Right renal cortex interstitium (tissue), 3 donors: ENCODE results near the gene DHCR24. TPM values are rescaled to one million over a fixed set of nuclear protein-coding genes. Genes with fewer than 3 reads are reported as not detected.

Experiments used
- DNase-seq, 3 donors: peaks; one replicate each; pipeline ENCODE4 v3.0.0-alpha.2; 2013; ENCODE audit warnings: low read depth in 3 of 3, low spot score in 2 of 3
- polyA plus RNA-seq, 3 donors: library from polyadenylated mRNA; unstranded; fragments of 120-200 nt; gene quantifications; one replicate each; pipeline ENCODE4 v1.2.1, GENCODE V29; 2013; ENCODE audit not compliant: insufficient read length in 3 of 3

DHCR24 gene
- polyA plus RNA-seq, 3 donors, result 73.8 to 99.7 (median 80.2) TPM

GRCh38 chr1:54818461-54819194 is 68.4 kb downstream of the DHCR24 start:
- no peak for DNase-seq

- no peak for DNase-seq
Observed at GRCh38 chr1:54816951-54817350, 70.0 kb downstream of the DHCR24 start.

GRCh38 chr1:54816130-54816529 is 70.9 kb downstream of the DHCR24 start:
- no peak for DNase-seq

GRCh38 chr1:54815086-54815876 is 71.7 kb downstream of the DHCR24 start:
- DNase-seq, result no peak

DNA sequence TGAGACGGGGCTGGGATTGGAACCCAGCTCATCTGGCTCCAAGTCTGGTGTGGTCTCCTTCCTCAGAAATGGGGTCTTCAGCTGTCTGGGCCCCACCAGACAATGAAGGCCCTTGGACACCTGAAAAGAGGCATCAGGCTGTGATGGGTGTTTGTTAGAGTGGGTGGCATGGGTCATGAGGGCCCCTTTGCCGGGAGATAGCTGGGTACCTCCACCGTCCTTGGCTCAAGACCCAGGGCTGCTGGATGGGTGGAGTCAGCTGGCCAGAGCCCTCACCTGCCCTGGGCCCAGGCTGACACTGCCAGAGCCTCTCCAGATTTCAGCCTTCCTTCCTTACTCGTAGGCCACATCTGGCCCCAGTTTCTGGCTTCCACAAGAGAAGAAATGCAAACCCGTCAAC is 72.4 kb downstream of the DHCR24 start:
- DNase-seq, result no peak

DNA sequence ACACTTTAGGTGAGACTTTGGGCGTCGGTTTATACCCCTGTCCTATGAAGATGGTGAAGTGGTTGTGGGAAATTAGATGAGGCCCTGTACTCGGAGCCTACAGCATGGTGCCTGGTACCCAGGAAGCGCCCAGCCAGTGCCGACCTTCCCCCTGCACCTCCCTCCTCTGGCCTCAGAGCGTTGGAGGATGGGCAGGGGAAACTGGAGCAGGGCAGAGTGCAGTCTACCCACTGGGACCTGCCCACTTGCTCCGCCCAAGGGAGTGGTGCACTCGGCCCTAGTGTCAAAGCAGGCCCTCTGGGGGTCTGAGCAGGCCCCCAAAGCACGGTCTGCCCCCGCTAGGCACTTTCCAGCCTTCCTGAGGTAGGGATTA is 72.9 kb downstream of the DHCR24 start:
- no peak for DNase-seq

DNA sequence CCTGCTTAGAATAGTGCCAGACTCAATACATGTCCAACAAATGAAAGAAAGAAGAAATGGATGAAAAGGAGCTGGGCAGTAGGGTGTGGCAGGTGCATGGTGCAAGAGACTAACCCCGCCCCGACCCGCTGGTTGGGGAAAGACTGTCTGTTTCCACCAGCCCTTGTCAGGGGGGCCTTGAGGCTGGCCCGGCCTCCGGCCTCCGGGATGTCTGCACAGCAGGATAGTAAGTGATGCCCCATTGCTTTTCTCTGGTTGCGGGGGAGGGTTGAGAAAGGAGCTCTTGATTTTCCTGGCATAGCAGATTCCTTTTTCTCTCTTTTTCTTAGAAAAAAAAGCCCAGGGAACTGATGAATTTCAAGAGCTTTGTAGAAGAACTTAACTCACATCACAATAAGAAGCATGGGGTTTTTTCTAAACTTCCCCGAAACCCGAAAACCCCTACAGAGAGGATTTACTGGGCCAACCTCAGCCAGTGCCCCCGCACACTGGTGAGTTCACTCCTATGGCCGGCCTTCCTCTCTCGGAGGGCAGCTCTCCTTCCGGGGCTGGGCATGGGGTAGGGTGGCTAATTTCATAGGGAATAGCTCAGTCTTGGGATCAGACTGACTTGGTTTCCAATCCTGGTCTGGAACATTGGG is 73.4 kb downstream of the DHCR24 start:
- DNase-seq, result no peak

GRCh38 chr1:54812801-54813484 is 74.1 kb downstream of the DHCR24 start:
- DNase-seq, result no peak

DNA sequence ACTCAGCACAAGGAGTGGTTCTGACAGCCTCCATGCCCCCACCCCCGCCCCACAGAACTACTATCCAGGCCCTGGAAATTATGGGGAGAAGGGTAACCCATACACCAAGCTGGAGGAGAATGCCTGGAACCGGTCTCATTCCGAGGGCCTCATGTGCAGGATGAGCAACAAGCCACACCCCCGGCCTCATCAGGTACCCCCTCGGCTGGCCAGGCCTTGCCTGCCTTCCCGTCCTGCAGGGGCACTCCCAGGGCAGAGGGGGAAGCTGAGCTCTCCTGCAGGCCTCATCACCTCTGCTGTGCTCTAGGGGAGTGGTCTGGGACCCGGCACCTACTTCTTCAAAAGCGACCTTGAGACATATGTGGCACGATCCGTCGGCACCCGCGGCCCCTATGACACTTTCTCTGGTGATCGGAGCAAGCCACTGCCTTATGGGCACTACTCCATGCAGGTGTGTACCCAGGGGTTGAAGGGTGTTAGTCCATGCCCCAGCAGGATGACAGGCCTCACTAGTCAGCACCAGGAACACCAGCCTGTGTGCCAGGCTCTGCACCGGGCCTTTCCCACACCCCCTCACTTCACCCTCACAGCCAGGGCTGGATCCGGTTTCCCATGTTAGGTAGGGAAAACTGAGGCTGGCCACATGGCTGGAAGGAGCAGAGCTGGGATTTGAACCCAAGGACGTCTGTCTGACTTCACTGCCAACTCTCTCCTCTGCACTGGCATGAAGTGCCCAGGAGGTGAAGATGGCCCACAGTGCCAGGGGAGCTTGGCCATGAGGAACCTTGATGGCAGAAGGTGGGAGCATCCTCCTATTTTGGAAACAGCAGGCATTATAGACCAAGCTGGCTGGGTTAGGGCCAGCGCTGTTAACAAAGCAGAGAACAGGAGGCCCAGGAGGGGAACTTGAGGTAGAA is 75.0 kb downstream of the DHCR24 start:
- no peak for DNase-seq

DNA sequence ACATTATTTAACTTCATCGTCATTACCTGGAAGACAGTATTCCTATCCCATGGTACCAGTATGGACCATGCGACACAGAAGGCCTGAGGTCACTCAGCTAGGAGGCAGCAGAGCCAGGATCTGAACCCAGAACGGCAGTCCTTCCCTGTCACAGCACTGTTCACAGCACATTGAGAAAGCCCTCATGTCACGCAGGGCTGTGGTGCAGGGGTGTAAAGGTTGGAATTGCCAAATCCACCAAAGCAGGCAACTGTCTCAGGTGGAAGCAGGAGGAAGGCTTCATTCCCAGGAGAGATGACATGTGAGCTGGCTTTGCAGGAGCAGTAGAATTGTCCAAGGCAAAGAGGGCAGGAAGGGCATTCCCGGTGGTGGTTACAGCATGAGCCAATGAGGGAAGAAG is 75.9 kb downstream of the DHCR24 start:
- DNase-seq, result no peak

DNA sequence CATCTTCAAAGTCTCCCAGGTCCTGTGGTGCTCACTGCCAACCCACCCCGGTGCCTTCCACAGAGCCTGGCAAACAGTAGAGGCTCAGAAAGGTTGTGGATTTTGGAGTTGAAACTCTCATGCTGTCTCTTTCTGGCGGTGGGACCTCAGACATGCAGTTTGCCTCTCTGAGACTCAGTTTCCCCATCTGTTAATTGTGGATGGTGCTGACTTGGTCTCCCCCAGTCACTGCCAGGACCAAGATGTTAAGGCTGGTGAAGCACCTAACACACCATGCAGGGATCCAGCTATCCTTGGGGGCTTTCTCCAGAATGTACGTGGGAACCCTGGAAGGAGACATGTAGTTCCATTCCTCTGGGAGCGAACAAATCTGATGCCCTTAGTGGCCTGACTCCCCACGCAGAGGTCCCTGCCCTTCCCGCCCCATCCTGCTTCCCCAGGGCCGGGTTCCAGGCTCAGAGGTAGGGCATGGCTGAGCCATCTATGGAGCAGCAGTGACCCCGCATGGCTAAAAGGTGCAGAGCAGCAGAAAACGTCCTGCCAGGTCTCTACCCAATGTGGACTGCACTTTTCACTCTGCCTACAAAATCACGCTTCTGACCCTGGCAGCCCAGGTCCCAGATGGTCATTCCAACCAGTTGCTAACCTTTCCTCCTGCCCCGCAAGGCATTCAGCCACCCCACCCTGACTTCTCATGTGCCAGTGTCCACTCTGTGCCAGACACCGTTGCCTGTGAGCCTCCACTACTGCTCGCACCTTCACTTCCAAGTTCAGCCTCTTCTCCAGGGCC is 76.6 kb downstream of the DHCR24 start:
- no peak for DNase-seq

GRCh38 chr1:54809496-54810074 is 77.4 kb downstream of the DHCR24 start:
- no peak for DNase-seq

DNA sequence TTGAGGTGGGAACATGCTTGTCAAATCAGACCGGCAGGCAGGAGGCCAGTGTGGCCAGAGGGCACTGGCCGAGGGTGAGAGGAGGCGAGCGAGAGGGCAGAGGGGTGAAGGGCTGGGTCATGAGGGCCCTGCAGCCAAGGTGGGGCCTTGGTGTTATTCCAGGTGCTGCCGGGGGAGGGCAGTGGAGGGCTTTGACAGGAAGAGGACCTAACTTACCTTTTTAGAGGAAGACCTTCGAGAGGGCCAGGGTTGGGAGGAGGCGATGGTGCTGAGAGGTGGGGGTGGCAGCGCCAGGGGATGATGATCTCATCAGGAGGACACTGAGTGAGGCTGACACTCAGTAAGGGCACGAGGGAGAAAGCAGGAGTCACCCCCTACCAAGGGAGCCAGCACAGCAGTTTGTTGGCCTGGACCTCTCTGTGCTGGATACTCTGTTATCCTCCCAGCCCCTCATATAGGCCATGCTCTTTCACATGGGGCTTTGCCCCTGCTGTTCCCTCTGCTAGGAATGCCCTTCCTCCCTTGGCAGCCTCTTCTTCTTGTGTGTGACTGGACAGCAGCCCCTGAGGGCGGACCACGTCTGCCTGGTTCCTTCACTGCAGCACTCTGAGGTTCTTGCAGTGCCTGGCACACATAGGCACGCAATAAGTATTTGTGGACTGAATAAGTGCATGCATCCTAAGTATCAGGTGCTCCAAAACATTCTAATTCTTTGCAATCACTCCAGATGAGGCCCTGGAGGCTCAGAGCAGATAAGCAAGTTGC is 78.4 kb downstream of the DHCR24 start:
- DNase-seq, result no peak

GRCh38 chr1:54807756-54808155 is 79.2 kb downstream of the DHCR24 start:
- DNase-seq, result no peak

DNA sequence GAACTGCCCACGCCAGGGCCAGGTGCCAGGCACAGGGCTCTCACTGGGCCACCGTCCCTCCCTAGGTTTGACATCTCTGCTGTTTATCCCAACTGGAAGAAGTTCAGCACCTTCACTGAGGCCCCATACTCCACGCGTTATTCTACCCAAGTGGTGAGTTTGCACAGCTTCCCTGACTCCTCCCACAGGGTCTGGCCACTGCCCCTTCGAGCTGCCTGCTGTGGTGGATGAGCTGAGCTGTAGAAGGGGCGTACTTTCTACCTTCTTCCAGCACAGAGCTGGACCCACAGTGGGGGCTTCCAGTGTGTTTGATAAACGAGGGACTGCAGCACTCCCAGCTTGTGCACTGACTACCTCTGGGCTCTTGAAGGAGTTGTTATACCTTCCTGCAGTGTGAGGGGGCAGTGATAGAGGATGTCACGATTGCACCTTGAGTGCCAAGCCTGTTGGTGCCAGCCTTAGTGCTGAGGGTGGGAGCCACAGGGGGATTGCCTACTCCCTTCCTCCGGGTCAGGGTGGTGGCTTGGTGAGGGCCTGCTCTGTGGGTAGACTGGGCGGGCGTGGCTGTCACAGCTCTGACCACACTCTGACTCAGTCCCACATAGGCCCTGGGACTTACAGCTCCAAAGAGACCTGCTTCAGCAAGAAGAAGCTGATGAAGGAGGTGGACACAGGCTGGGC is 79.9 kb downstream of the DHCR24 start:
- DNase-seq, result no peak

DNA sequence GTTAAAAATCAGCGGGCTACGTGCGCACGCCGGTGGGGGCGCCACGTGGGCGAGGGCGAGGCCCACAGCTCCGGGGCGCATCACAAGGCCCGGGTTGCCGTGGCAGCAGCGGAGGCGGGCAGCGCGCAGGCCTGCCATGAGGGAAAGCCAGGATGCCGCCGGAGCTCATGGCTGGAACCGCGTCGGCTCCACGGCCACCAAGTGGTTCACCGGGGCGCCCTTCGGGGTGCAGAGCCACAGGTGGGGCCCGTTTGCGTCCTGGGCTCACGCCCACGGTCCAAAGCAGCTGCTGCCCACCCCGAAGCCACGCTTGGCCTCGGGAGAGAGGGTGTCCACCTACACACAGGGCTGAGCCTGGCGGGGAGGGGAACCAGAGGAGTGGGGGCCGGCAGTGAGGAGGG is 81.0 kb downstream of the DHCR24 start:
- no peak for DNase-seq

GRCh38 chr1:54805466-54805865 is 81.5 kb downstream of the DHCR24 start:
- DNase-seq, result no peak
